Nephron progenitor cell (in vitro differentiated cells): ENCODE measurements around the gene RFPL2.

ENCODE experiments used
- DNase-seq: peaks from one replicate; pipeline ENCODE4 v3.0.0; 2021
- H3K27ac Mint-ChIP-seq: 2 replicates; pipeline ENCODE4 v1.8.0; 2021; ENCODE audit warnings: mild to moderate bottlenecking, moderate library complexity, mixed read lengths
- H3K27me3 Mint-ChIP-seq: 2 replicates; pipeline ENCODE4 v1.8.0; 2021; ENCODE audit warnings: mild to moderate bottlenecking, low read depth, mixed read lengths; ENCODE audit not compliant: poor library complexity
- H3K36me3 Mint-ChIP-seq: 2 replicates; pipeline ENCODE4 v1.8.0; 2021; ENCODE audit warnings: low read depth, mixed read lengths
- H3K4me1 Mint-ChIP-seq: 2 replicates; pipeline ENCODE4 v1.8.0; 2021; ENCODE audit warnings: mixed read lengths
- H3K4me3 Mint-ChIP-seq: 2 replicates; pipeline ENCODE4 v1.8.0; 2021; ENCODE audit warnings: mild to moderate bottlenecking, moderate library complexity, mixed read lengths
- H3K9me3 Mint-ChIP-seq: 2 replicates; pipeline ENCODE4 v1.8.0; 2021; ENCODE audit warnings: mild to moderate bottlenecking, moderate library complexity, mixed read lengths
- CTCF ChIP-seq: fragments of 200-600 bp; sonication (generic); IDR thresholded peaks from 2 replicates; pipeline ENCODE4 v1.5.0; 2021; ENCODE audit warnings: antibody characterized with exemption

Gene RFPL2

GRCh38 chr22:32204856-32205722, at the start of gene RFPL2:
RFPL2 (minus strand) TSS chr22:32205073; CDS start chr22:32202451, 2,622 bp downstream.
- no peak for TF ChIP-seq CTCF
- Mint-ChIP-seq H3K27ac (no peak within 1 kb of the TSS), H3K9me3 (no peaks in the 10 kb centered on the region), H3K36me3 (no peaks in the 10 kb centered on the region), H3K27me3 (peaks cover 80% of the 10 kb centered on the region), H3K4me1 (peaks cover 31% of the 10 kb centered on the region), H3K4me3 (peak within 1 kb of the TSS; percentile 87)
- DNase-seq: peak; percentile 79

GRCh38 chr22:32249231-32249630, 44.4 kb upstream of the RFPL2 start:
- Mint-ChIP-seq H3K27ac (no peak overlapping the region), H3K9me3 (no peaks in the 10 kb centered on the region), H3K4me1 (no peaks in the 10 kb centered on the region), H3K36me3 (no peaks in the 10 kb centered on the region), H3K4me3 (no peak overlapping the region), H3K27me3 (peaks cover 35% of the 10 kb centered on the region)
- TF ChIP-seq CTCF: no peak
- DNase-seq: no peak

GRCh38 chr22:32248276-32248675, 43.4 kb upstream of the RFPL2 start:
- TF ChIP-seq CTCF: no peak
- H3K9me3 Mint-ChIP-seq: no peaks in the 10 kb centered on the region
- H3K27me3 Mint-ChIP-seq: peaks cover 32% of the 10 kb centered on the region
- DNase-seq: no peak
- no peak overlapping the region for H3K4me3 Mint-ChIP-seq
- no peaks in the 10 kb centered on the region for H3K36me3 Mint-ChIP-seq
- no peaks in the 10 kb centered on the region for H3K4me1 Mint-ChIP-seq
- no peak overlapping the region for H3K27ac Mint-ChIP-seq

GRCh38 chr22:32246166-32246565, 41.3 kb upstream of the RFPL2 start:
- Mint-ChIP-seq H3K36me3 (no peaks in the 10 kb centered on the region), H3K27ac (no peak overlapping the region), H3K4me1 (no peaks in the 10 kb centered on the region), H3K4me3 (no peak overlapping the region), H3K9me3 (no peaks in the 10 kb centered on the region), H3K27me3 (peaks cover 20% of the 10 kb centered on the region)
- no peak for TF ChIP-seq CTCF
- no peak for DNase-seq

- H3K36me3 Mint-ChIP-seq: no peaks in the 10 kb centered on the region
- DNase-seq: no peak
- no peak for TF ChIP-seq CTCF
- H3K4me1 Mint-ChIP-seq: no peaks in the 10 kb centered on the region
- H3K27me3 Mint-ChIP-seq: peaks cover 20% of the 10 kb centered on the region
- H3K27ac Mint-ChIP-seq: no peak overlapping the region
- no peaks in the 10 kb centered on the region for H3K9me3 Mint-ChIP-seq
- H3K4me3 Mint-ChIP-seq: no peak overlapping the region
Measured at GRCh38 chr22:32245042-32245441, 40.2 kb upstream of the RFPL2 start.

- no peaks in the 10 kb centered on the region for H3K36me3 Mint-ChIP-seq
Measured at GRCh38 chr22:32244547-32244946, 39.7 kb upstream of the RFPL2 start.

More at GRCh38 chr22:32244547-32244946, 39.7 kb upstream of the RFPL2 start:
- Mint-ChIP-seq H3K9me3 (no peaks in the 10 kb centered on the region), H3K27me3 (peaks cover 23% of the 10 kb centered on the region), H3K27ac (no peak overlapping the region), H3K4me1 (no peaks in the 10 kb centered on the region), H3K4me3 (no peak overlapping the region)
- no peak for TF ChIP-seq CTCF
- DNase-seq: no peak
